Pons (tissue), 1 donor: ENCODE results near the gene MDC1.
A peak's percentile ranks its signal among the peaks of the same experiment; 100 is the strongest.
"Not testable (repeated sequence)": the region's sequence is repeated elsewhere in the genome, so short reads cannot be mapped to it uniquely, and the experiment has no call there.

Experiments used
- DNase-seq: peaks from one replicate; pipeline ENCODE4 v3.0.0-alpha.2; 2016; ENCODE audit warnings: low spot score

Gene MDC1

GRCh38 chr6:30717129-30717844 lies at the start of gene MDC1:
TSS of gene MDC1 (minus strand) at chr6:30717281. CDS start at chr6:30715175, 2,106 bp downstream.
- DNase-seq: peak; percentile 100

GRCh38 chr6:30766461-30767157 lies 49.5 kb upstream of the MDC1 start:
- DNase-seq: no peak

- not testable (repeated sequence) for DNase-seq
Measured at GRCh38 chr6:30765495-30765894, 48.4 kb upstream of the MDC1 start.

- not testable (repeated sequence) for DNase-seq
Measured at GRCh38 chr6:30764490-30765043, 47.5 kb upstream of the MDC1 start.

- no peak for DNase-seq
Measured at GRCh38 chr6:30763618-30764489, 46.8 kb upstream of the MDC1 start.

- no peak for DNase-seq
Measured at GRCh38 chr6:30763155-30763617, 46.1 kb upstream of the MDC1 start.

GRCh38 chr6:30761791-30762429 lies 44.8 kb upstream of the MDC1 start:
- DNase-seq: no peak

GRCh38 chr6:30760549-30760948 lies 43.5 kb upstream of the MDC1 start:
- no peak for DNase-seq

GRCh38 chr6:30759575-30760239 lies 42.6 kb upstream of the MDC1 start:
- DNase-seq: no peak

GRCh38 chr6:30757261-30757904 lies 40.3 kb upstream of the MDC1 start:
- no peak for DNase-seq

- not testable (repeated sequence) for DNase-seq
Measured at GRCh38 chr6:30756405-30757003, 39.4 kb upstream of the MDC1 start.

- no peak for DNase-seq
Measured at GRCh38 chr6:30754631-30755030, 37.5 kb upstream of the MDC1 start.

- DNase-seq: peak; percentile 68
Measured at GRCh38 chr6:30752157-30752927, 35.3 kb upstream of the MDC1 start.

GRCh38 chr6:30750379-30750668 lies 33.2 kb upstream of the MDC1 start:
- no peak for DNase-seq

- no peak for DNase-seq
Measured at GRCh38 chr6:30749554-30750378, 32.7 kb upstream of the MDC1 start.

GRCh38 chr6:30748851-30749540 lies 31.9 kb upstream of the MDC1 start:
- no peak for DNase-seq

GRCh38 chr6:30747902-30748769 lies 31.1 kb upstream of the MDC1 start:
- DNase-seq: no peak
